ENCODE data around the gene PTGIR. TPM values are rescaled to one million over a fixed set of nuclear protein-coding genes. Genes with fewer than 3 reads are reported as not detected.

Gene PTGIR
- total RNA-seq, 2 experiments from 2014 or later, result 45.4 to 48.8 TPM

DNA sequence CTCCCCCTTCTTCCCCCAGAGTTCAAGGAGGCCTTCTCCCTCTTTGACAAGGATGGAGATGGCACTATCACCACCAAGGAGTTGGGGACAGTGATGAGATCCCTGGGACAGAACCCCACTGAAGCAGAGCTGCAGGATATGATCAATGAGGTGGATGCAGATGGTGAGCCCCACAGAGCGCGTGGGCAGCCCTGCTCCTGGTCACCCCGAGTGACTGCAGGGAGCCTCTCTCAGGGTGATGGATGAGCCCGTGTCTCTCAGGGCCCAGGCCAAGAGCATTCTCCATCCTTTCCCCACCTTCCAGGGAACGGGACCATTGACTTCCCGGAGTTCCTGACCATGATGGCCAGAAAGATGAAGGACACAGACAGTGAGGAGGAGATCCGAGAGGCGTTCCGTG lies 16.7 kb downstream of the PTGIR start:
- ATAC-seq, result no peak
- Mint-ChIP-seq H3K36me3 (ENCODE audit: low read depth) (peaks cover 71% of the 10 kb centered on the region), H3K27ac (no peak overlapping the region), H3K27me3 (no peaks in the 10 kb centered on the region), H3K4me3 (no peak overlapping the region), H3K9me3 (no peaks in the 10 kb centered on the region), H3K4me1 (ENCODE audit: low read depth) (peaks cover 64% of the 10 kb centered on the region)
- DNase-seq, result no peak
- intact Hi-C loops (cut with micrococcal nuclease), result no loop called here
- ChIA-PET POLR2A (interaction anchor here (1.1 to 14.9 kb wide), 4 partner anchors 3 to 19 kb away, joined by 3 to 232 read pairs (median 118); partner anchors contain the start of gene CALM3), CTCF (interaction anchor here (19.7 kb wide), 1 partner anchor 54 kb away, joined by 300 read pairs; the partner anchor contains the start of gene DACT3)
- TF ChIP-seq CTCF (IDR thresholded peaks at IDR 0.05), result no peak

DNA sequence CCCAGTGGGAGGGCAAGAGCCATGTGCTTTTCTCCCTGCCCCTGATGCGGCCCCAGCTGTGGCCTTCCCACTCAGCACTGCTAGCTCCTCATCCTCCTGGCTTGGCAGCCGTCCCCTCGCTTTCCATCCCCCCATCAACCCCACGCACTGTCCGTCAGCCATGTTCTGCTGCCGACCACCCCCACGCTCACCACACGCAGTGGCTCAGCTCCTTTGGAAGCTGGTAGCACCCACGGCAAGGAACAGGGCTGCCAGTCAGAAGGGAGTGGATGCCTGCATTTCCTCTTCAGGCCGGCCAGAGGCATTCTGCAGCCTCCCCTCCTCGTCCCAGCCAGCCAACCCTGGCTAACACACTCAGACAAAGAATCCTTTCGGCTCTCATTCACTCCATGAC lies 17.4 kb downstream of the PTGIR start:
- DNase-seq (no peak), ATAC-seq (no peak)
- TF ChIP-seq CTCF (IDR thresholded peaks at IDR 0.05), result no peak
- no peak overlapping the region for H3K4me3 Mint-ChIP-seq
- intact Hi-C loops (cut with micrococcal nuclease), result no loop called here
- peak overlapping the region; percentile 49 for H3K27ac Mint-ChIP-seq
- H3K27me3 Mint-ChIP-seq, result no peaks in the 10 kb centered on the region
- peaks cover 63% of the 10 kb centered on the region for H3K4me1 Mint-ChIP-seq (ENCODE audit: low read depth)
- CTCF ChIA-PET, result interaction anchor here (0.9 to 19.7 kb wide), 5 partner anchors 13 to 146 kb away, joined by 3 to 300 read pairs (median 4); partner anchors contain the start of gene DACT3
- H3K9me3 Mint-ChIP-seq, result no peaks in the 10 kb centered on the region
- POLR2A ChIA-PET, result interaction anchor here (1.2 to 10.7 kb wide), 5 partner anchors 8 to 165 kb away, joined by 3 to 232 read pairs (median 5); no protein-coding TSS in a partner anchor
- peaks cover 76% of the 10 kb centered on the region for H3K36me3 Mint-ChIP-seq (ENCODE audit: low read depth)

GRCh38 chr19:46606681-46607447 lies 18.0 kb downstream of the PTGIR start:
- Mint-ChIP-seq H3K27me3 (no peaks in the 10 kb centered on the region), H3K9me3 (no peaks in the 10 kb centered on the region), H3K4me1 (ENCODE audit: low read depth) (peaks cover 58% of the 10 kb centered on the region), H3K27ac (peak overlapping the region; percentile 70), H3K36me3 (ENCODE audit: low read depth) (peaks cover 79% of the 10 kb centered on the region), H3K4me3 (no peak overlapping the region)
- no peak for ATAC-seq
- ChIA-PET CTCF (interaction anchor here (0.9 to 19.7 kb wide), 10 partner anchors 8 to 147 kb away, joined by 3 to 300 read pairs (median 4); partner anchors contain the start of gene DACT3), POLR2A (interaction anchor here (1.1 to 10.7 kb wide), 7 partner anchors 9 to 165 kb away, joined by 3 to 232 read pairs (median 4); no protein-coding TSS in a partner anchor)
- intact Hi-C loops (cut with micrococcal nuclease), result no loop called here
- no peak for DNase-seq
- TF ChIP-seq CTCF (IDR thresholded peaks at IDR 0.05), result no peak

GRCh38 chr19:46606019-46606418 lies 18.9 kb downstream of the PTGIR start:
- CTCF ChIA-PET, result interaction anchor here (0.8 to 19.7 kb wide), 8 partner anchors 9 to 148 kb away, joined by 3 to 300 read pairs (median 4); partner anchors contain the start of gene DACT3
- POLR2A ChIA-PET, result interaction anchor here (0.6 to 10.7 kb wide), 8 partner anchors 10 to 1170 kb away, joined by 3 to 232 read pairs (median 4); no protein-coding TSS in a partner anchor
- Mint-ChIP-seq H3K9me3 (no peaks in the 10 kb centered on the region), H3K27me3 (no peaks in the 10 kb centered on the region), H3K27ac (peak overlapping the region; percentile 70), H3K4me3 (no peak overlapping the region), H3K36me3 (ENCODE audit: low read depth) (peaks cover 70% of the 10 kb centered on the region), H3K4me1 (ENCODE audit: low read depth) (peaks cover 49% of the 10 kb centered on the region)
- TF ChIP-seq CTCF (IDR thresholded peaks at IDR 0.05), result no peak
- ATAC-seq, result no peak
- intact Hi-C loops (cut with micrococcal nuclease), result no loop called here
- no peak for DNase-seq

All from activated CD8-positive, alpha-beta T cell treated with anti-CD3 and anti-CD28 coated beads for 36 hours (primary cell).